HepG2 (cell line): Measurements from ENCODE around the gene CPAMD8.

Experiments used
- BCL6 ChIP-seq: IDR thresholded peaks from 2 replicates; pipeline ENCODE4 v1.6.1; 2016; ENCODE audit warnings: missing genetic modification reagents, missing compliant biosample characterization
- NR3C1 ChIP-seq: sonication (generic); formaldehyde crosslinking; IDR thresholded peaks from 2 replicates; pipeline ENCODE4 v1.4.0; 2020; ENCODE audit warnings: missing genetic modification reagents
- SMAD3 ChIP-seq: sonication (generic); formaldehyde crosslinking; IDR thresholded peaks from 2 replicates; pipeline ENCODE4 v1.4.0; 2020; ENCODE audit warnings: missing genetic modification reagents
- SPEN ChIP-seq: sonication (generic); formaldehyde crosslinking; IDR thresholded peaks from 2 replicates; pipeline ENCODE4 v1.5.1; 2020; ENCODE audit warnings: low read depth, mild to moderate bottlenecking, missing genetic modification reagents
- TF ChIP-seq, protein P1 (sequence below): sonication (generic); formaldehyde crosslinking; IDR thresholded peaks from 2 replicates; pipeline ENCODE4 v1.9.0; 2021; ENCODE audit warnings: missing genetic modification reagents, mild to moderate bottlenecking, borderline replicate concordance
- TF ChIP-seq, protein P2 (sequence below): sonication (generic); formaldehyde crosslinking; IDR thresholded peaks from 2 replicates; pipeline ENCODE4 v1.5.0; 2020; ENCODE audit warnings: mild to moderate bottlenecking, missing genetic modification reagents, moderate library complexity

DNA sequence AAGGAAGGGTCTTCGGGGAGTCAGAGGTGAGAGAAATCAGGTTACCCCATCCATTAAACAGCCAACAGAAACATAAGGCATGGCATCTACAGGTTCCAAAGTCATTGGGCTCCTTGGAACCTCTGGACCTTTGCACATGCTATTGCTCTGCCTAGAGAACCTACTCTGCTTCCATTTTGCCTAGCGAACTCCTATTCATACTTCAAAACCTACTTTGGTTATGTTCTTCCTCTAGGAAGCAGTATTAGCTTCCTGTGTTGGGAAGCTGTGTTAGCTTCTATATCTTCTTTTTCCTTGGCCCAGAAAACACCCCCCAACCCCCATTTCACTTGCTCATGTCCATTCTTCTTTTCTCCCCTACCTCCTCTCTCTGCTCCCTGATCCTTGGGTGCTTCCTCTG is 98.3 kb downstream of the CPAMD8 start:
- TF ChIP-seq, protein P1, sequence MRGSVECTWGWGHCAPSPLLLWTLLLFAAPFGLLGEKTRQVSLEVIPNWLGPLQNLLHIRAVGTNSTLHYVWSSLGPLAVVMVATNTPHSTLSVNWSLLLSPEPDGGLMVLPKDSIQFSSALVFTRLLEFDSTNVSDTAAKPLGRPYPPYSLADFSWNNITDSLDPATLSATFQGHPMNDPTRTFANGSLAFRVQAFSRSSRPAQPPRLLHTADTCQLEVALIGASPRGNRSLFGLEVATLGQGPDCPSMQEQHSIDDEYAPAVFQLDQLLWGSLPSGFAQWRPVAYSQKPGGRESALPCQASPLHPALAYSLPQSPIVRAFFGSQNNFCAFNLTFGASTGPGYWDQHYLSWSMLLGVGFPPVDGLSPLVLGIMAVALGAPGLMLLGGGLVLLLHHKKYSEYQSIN = no peak
- TF ChIP-seq SPEN (CRISPR knock-in tag) = no peak
- no peak for TF ChIP-seq NR3C1 (CRISPR knock-in tag)
- TF ChIP-seq BCL6 = no peak
- no peak for TF ChIP-seq SMAD3 (CRISPR knock-in tag)
- TF ChIP-seq, protein P2, sequence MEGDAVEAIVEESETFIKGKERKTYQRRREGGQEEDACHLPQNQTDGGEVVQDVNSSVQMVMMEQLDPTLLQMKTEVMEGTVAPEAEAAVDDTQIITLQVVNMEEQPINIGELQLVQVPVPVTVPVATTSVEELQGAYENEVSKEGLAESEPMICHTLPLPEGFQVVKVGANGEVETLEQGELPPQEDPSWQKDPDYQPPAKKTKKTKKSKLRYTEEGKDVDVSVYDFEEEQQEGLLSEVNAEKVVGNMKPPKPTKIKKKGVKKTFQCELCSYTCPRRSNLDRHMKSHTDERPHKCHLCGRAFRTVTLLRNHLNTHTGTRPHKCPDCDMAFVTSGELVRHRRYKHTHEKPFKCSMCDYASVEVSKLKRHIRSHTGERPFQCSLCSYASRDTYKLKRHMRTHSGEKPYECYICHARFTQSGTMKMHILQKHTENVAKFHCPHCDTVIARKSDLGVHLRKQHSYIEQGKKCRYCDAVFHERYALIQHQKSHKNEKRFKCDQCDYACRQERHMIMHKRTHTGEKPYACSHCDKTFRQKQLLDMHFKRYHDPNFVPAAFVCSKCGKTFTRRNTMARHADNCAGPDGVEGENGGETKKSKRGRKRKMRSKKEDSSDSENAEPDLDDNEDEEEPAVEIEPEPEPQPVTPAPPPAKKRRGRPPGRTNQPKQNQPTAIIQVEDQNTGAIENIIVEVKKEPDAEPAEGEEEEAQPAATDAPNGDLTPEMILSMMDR (CRISPR knock-in tag) = no peak
